Lung (tissue), 12 donors: ENCODE results near the gene AGRN. TPM values are rescaled to one million over a fixed set of nuclear protein-coding genes. Genes with fewer than 3 reads are reported as not detected.

Source experiments
- ATAC-seq: fragments of 200-7000 bp; cut with Tn5 transposase; one replicate; pipeline ENCODE4 v1.9.1; 2020; ENCODE audit warnings: moderate number of reproducible peaks; ENCODE audit not compliant: insufficient read depth, low FRiP score
- DNase-seq, 3 donors: peaks; one replicate each; pipeline ENCODE4 v3.0.0-alpha.2; 2013 to 2017
- H3K27ac ChIP-seq, 2 donors: one replicate each; pipeline ENCODE4 v1.5.1; 2013; ENCODE audit warnings: mild to moderate bottlenecking in 2 of 2, moderate library complexity in 2 of 2, control low read depth in 1 of 2, inconsistent platforms in 1 of 2, low read depth in 1 of 2, low read length in 1 of 2
- H3K27me3 ChIP-seq, 3 donors: one replicate each; pipeline ENCODE4 v1.5.1; 2013; ENCODE audit warnings: low read length in 2 of 3; ENCODE audit not compliant: control insufficient read depth in 3 of 3, insufficient read depth in 3 of 3
- H3K36me3 ChIP-seq, 4 donors: one replicate each; pipeline ENCODE4 v1.5.1; 2013; ENCODE audit warnings: low read length in 4 of 4, mild to moderate bottlenecking in 1 of 4, moderate library complexity in 1 of 4; ENCODE audit not compliant: control insufficient read depth in 4 of 4, insufficient read depth in 4 of 4
- H3K4me1 ChIP-seq, 5 donors: one replicate each; pipeline ENCODE4 v1.5.1; 2013; ENCODE audit warnings: low read length in 5 of 5, mild to moderate bottlenecking in 2 of 5, moderate library complexity in 1 of 5; ENCODE audit not compliant: control insufficient read depth in 5 of 5, insufficient read depth in 5 of 5
- H3K4me3 ChIP-seq: one replicate; pipeline ENCODE4 v1.5.1; 2013; ENCODE audit warnings: mild to moderate bottlenecking, control low read depth, moderate library complexity
- H3K9ac ChIP-seq, 2 donors: one replicate each; pipeline ENCODE4 v1.5.1; 2013; ENCODE audit warnings: low read length in 2 of 2, control low read depth in 1 of 2; ENCODE audit not compliant: insufficient read depth in 1 of 2
- H3K9me3 ChIP-seq, 4 donors: one replicate each; pipeline ENCODE4 v1.5.1; 2013; ENCODE audit warnings: low read length in 3 of 4, mild to moderate bottlenecking in 1 of 4, moderate library complexity in 1 of 4; ENCODE audit not compliant: control insufficient read depth in 4 of 4, insufficient read depth in 3 of 4
- WGBS, 2 donors: extraction: QIAGEN DNeasy Blood & Tissue Kit; methylation state at CpG; one replicate each; pipeline ENCODE4 v1.1.7; 2013; 5-methylcytosine and 5-hydroxymethylcytosine counted together
- polyA plus RNA-seq, 2 donors: library from polyadenylated mRNA; stranded (reverse); fragments of 200-250 nt; gene quantifications; one replicate each; pipeline ENCODE4 v1.2.1, GENCODE V29; 2013
- total RNA-seq, 2 donors: library from RNA; depleted of rRNA in 1 of 2; stranded (reverse); fragments of >200 nt in 1 of 2; gene quantifications; one replicate each; pipeline ENCODE4 v1.2.1, GENCODE V29; 2014 to 2021
- TF ChIP-seq, protein P1 (sequence below): IDR thresholded peaks from 2 replicates; pipeline ENCODE4 v1.5.1; 2012; ENCODE audit warnings: mild to moderate bottlenecking; ENCODE audit errors: control extremely low read depth, extremely low read depth
- donor health status: control.
- donor health status: control.
- donor health status: Bipolar disorder and iron deficiency.
- donor health status: healthy.
- donor health status: DM: yes; HTN: yes; CAD: no.

The AGRN gene
- total and polyA plus RNA-seq, 4 donors, result 30.7 to 124 (median 85.2) TPM

DNA sequence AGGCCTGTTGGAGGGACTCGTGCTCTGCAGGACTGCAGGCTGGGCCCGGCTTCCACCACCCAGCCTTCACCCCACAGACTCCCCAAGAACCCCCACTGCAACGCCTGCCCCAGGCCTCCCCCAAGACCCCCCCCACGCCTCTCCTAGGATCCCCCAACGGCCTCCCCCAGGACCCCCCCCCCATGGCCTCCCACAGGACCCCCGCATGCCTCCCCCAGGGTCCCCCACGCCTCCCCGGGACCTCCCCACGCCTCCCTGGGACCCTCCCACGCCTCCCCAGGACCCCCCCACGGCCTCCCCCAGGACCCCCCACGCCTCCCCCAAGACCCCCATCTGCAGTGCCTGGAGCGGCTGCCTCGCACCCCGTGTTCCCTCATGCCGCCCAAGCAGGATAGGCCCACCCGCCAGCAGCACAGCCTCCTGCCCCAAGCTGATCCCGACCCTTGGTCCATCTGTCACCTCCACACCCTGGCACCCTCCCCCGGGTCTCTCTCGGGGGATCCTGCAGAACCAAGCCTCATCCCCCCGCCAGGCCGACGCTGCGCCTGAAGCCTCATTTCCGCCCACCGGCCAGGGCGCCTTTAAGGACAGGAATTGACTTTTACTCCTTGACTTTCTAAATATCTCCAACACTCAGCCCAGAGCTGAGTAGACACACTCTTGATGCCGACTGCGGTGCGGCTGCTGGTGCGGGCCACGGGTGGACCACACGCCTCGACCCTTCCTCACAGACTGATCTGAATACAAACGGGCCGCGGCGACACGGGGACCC lies 68.3 kb downstream of the AGRN start:
- ATAC-seq (no peak), DNase-seq (no peak)
- Histone ChIP-seq H3K27me3 (no peaks in the 10 kb centered on the region), H3K9me3 (no peaks in the 10 kb centered on the region), H3K9ac (no peak overlapping the region), H3K36me3 (peaks cover 0 to 12% (median 2%) of the 10 kb centered on the region in 4 donors), H3K4me1 (no peaks in the 10 kb centered on the region), H3K4me3 (no peak overlapping the region), H3K27ac (no peak overlapping the region)
- WGBS, 2 donors, result 92 to 95% methylated on average over 32 to 39 of the region's 39 CpGs
- TF ChIP-seq, protein P1, sequence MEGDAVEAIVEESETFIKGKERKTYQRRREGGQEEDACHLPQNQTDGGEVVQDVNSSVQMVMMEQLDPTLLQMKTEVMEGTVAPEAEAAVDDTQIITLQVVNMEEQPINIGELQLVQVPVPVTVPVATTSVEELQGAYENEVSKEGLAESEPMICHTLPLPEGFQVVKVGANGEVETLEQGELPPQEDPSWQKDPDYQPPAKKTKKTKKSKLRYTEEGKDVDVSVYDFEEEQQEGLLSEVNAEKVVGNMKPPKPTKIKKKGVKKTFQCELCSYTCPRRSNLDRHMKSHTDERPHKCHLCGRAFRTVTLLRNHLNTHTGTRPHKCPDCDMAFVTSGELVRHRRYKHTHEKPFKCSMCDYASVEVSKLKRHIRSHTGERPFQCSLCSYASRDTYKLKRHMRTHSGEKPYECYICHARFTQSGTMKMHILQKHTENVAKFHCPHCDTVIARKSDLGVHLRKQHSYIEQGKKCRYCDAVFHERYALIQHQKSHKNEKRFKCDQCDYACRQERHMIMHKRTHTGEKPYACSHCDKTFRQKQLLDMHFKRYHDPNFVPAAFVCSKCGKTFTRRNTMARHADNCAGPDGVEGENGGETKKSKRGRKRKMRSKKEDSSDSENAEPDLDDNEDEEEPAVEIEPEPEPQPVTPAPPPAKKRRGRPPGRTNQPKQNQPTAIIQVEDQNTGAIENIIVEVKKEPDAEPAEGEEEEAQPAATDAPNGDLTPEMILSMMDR, result no peak

DNA sequence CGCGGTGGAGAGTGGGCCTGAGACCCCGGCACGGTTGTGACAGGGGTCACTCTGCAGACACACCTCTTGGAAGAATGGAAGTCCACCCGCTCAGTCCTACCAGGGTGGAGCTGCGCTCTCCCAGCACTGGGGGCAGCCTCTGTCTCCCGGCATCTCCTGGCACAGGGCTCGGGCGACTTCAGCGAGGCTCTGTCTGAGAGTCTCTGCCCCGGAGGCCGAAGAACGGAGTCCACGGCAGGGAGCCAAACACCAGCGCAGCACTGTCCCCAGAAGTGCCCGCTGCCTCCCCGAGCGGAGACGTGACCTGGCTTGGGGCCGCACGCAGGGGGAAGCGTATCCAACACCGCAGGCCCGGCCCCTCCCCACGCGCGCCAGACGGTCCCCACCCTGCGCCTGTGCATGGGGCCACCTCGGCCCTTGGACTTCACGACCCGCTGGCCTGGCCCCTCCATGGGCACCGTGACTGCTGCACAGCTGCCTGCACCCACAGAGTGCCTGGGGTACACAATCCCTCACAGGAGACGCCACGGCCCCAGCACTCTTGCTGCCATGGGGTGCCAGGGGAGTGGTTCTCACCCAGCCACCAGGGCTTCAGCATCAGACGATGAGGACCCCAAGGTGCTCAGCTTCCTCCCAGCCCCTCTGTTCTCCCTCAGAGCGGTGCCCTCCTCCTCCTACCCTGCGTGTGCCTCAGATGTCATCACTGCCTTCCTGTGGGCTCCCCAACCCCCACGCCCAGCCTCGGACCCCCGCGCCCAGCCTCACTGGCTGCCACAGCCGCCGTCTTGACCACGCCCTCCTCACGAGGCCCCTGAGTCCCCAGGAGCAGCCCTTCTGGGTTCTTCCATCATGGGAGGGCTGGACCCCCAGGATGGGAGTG lies 69.1 kb downstream of the AGRN start:
- DNase-seq, result peak in 1 of 3 donors; percentile 11
- no peaks in the 10 kb centered on the region for H3K9me3 ChIP-seq
- no peaks in the 10 kb centered on the region for H3K27me3 ChIP-seq
- H3K9ac ChIP-seq, result no peak overlapping the region
- no peak for ATAC-seq
- peaks cover 0 to 5% (median 2%) of the 10 kb centered on the region in 4 donors for H3K36me3 ChIP-seq
- H3K4me3 ChIP-seq, result no peak overlapping the region
- H3K27ac ChIP-seq, result no peak overlapping the region
- 92 to 93% methylated on average over 46 of the region's 46 CpGs for WGBS, 2 donors
- H3K4me1 ChIP-seq, result no peaks in the 10 kb centered on the region
- TF ChIP-seq, protein P1, result no peak

DNA sequence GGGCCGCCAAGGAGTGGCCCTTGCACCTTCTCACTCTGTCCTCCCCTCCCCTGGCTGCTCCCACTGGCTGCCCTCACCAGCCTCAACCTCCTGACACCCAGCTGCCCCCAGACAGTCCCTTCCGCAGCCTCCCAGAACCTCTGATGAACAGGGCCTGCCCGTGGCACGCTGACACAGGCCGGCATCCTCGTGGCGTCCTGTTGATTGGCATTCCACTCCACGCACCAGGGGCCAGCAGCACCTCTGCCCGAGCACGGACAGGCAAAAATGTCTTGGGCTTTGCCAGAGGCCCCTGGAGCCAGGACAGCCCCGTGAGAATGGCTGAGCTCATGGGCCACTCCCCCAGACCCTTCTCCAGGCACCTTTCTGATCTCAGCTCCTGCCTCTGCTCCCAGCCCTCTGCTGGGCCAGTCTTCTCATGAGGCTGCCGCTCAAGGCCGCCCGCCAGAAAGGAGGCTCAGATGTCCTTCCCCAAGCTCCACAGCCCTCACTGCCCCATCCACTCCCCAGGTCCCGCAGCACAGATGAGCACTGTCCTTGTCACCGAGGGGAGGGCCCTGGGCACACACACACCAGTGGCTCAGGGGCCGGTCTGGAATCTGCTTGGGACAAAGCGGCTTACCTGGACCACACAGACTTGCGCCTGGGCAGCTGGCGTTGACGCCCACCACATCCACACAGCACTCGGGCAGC lies 70.0 kb downstream of the AGRN start:
- DNase-seq (no peak), ATAC-seq (no peak)
- no peak overlapping the region for H3K9ac ChIP-seq
- H3K36me3 ChIP-seq, result peaks cover 0 to 3% (median 2%) of the 10 kb centered on the region in 4 donors
- no peak overlapping the region for H3K4me3 ChIP-seq
- WGBS, 2 donors, result 96 to 97% methylated on average over 22 of the region's 22 CpGs
- no peaks in the 10 kb centered on the region for H3K9me3 ChIP-seq
- no peak overlapping the region for H3K27ac ChIP-seq
- H3K4me1 ChIP-seq, result no peaks in the 10 kb centered on the region
- TF ChIP-seq, protein P1, result no peak
- H3K27me3 ChIP-seq, result no peaks in the 10 kb centered on the region
